HG03520 (cell line): ENCODE data around the gene FHOD3.
"Not testable (repeated sequence)": the region's sequence is repeated elsewhere in the genome, so short reads cannot be mapped to it uniquely, and the experiment has no call there.

Source experiments
- ATAC-seq: cut with Tn5 transposase; IDR thresholded peaks from one replicate; pipeline ENCODE4 v1.9.1; 2021; ENCODE audit warnings: mild to moderate bottlenecking, moderate library complexity; ENCODE audit not compliant: unreplicated experiment

The FHOD3 gene

DNA sequence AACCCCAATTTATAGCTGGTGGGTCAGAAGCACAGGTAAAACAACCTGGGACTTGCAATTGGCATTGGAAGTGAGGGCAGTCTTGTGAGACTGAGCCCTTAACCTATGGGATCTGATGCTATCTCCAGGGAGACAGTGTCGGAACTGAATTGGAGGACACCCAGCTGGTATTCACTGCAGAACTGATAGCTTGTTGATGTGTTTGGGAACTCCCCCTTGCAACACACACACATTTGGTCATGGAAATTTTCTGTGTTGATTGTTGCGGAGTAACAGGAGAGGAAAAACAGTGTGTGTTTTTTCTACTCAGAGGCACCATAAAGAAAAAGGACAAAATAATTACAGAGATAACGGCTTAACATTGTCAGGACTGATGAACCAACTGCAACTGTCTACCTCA, 515.2 kb downstream of the FHOD3 start:
- no peak for ATAC-seq

DNA sequence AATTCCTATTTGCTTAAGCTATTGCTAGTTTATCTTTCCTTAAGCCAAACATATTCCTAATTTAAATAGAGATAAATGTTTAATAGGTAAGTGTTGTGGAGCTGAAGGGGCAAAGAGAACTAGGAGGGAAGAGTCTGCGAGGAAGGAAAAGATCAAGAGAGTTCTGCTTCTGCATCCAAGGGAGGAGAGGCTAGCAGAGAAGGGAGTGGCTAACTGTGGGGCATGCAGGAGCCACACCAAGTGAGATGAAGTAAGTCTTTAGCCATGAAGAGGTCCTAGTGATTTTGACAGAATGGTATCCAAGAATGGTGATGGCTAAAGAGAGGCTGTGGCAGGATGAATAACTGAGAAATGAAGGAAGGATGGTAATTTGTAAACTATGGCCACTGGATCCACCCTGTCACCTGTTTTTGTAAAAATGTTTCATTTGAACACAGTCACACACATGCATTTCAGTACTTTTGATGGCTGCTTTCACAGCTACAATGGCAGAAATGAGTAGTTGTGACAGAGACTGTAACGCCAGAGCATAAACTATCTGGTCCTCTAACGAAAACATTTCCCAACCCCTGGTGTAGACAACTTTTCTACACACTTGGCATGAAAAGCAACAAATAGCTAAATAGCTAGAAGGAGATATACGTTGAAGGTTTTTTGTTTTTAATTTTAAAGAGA, 515.7 kb downstream of the FHOD3 start:
- no peak for ATAC-seq

DNA sequence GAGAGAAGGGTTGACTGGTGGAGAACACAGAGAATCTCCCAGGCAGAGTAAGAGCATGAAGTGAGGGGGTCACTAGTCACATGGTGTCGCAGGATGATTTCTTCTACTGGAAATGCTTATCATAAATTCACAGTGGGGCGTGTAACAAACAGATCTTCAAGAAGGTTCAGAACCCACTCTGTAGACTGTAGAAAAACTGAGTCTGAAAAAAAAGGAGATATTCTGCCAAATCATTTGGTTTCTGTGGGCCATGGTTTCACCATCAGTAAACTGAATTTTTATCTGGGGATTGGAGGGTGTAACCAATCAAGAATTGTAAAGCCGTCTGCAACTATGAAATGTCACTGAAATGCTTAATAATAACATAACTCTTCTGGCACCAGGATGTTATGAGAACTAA, 516.3 kb downstream of the FHOD3 start:
- no peak for ATAC-seq

DNA sequence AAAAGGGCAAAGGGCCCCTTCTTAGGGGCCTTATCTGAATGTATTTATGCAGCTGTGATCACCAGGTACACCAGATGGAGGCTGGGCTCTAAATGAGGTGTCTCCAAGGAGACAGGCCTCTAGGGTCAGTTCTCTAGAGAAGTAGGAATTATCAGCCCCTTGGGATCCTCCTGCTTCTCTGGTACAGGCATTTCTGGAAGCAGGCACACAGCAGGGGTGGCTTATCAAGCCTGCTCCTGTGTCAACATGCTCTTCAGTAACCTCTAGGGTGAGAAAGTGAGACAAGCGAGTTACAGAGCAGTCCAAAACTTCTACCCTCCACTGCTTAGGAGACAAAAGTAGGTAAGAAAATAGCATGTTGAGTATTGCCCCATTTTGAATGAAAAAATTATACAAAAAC, 517.5 kb downstream of the FHOD3 start:
- ATAC-seq, result no peak

DNA sequence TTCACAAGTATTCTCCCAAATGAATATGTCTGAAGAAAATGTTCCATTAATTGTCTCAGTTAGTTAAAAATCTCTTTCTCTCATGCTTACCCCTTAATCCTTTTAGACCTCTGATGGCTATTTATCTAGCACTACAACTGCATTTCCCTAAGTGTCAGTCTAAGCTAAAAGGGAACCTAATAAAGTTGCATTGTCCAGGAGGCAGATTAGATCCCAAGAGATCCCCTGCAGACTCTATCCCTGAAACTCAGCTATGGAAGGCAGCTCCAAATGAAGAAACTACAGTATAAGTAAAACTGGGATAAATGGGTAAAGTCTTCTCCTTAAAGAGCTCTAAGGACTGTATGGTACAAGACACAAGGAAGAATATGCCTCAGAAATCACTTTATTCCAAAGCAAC, 518.6 kb downstream of the FHOD3 start:
- not testable (repeated sequence) for ATAC-seq

DNA sequence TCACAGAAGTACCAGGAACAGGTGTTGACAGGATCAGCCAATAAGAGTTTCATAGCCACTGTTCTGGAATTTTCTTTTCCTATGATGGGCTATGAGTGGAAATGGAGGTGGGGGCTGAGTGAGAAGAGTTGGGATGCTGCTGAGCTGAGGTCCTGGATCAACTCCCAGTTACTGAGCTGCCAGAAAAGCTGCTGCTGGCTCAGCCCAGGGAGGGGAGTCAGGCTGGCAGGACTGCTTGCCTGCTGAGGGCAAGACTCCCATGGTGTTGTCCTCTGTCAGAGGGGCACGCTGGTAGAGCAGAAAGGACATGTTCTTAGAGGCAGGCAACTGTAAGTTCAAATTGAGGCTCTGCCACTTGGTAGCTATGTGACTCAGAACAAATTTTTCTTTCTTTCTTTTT, 519.5 kb downstream of the FHOD3 start:
- no peak for ATAC-seq

DNA sequence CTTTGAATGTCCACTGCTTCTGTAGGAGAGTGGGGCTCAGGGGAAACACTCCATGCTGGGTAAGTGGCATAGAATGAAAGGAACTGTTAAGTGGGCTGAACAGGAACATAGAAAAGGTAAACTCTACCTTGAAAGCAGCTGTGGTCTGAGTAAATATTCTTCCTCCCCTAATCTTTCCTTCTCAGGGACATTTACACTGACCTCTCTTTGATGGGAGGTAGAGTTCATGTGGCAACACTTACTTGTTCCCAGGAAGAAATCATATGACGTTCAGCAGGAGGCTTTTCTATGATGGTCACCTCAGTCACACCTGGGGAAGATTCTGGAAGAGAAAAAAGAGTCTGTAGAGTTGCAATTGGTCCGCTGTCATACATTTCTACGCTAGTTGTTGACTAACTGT, 521.1 kb downstream of the FHOD3 start:
- no peak for ATAC-seq

DNA sequence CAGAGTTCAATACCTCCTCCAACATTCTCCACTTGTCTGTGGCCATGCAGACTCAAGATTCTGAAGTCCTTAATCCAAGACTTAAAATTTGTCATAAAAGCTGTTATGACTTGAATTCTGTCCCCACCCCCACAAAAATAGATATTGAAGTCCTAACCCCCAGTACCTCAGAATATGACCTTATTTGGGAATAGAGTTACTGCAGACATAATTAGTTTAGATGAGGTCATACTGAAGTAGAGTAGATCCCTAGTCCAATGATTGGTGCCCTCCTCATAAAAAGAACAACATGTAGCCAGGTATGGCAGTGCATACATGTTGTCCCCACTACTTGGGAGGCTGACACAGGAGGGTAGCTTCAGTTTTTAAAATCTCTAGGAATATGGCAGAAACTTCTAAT, 522.1 kb downstream of the FHOD3 start:
- no peak for ATAC-seq

DNA sequence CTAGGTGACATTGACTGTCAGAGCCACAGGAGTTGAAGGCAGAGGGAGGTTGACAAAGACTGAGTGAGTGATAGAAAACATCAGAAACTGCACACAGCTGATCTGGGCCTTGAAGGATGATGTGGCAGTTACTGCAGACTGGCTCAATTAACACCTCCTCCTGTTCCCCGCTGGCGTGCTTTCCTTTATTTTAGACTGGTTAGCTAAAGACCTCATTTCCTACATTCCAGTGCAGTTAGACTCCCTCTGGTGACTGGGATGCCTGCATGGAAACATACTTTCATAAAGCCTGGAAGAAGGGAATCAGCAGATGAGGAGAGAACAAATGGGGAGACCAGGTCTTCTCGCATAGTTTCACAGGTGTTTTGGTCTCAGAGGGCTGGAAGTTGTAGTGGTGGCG, 524.2 kb downstream of the FHOD3 start:
- no peak for ATAC-seq

DNA sequence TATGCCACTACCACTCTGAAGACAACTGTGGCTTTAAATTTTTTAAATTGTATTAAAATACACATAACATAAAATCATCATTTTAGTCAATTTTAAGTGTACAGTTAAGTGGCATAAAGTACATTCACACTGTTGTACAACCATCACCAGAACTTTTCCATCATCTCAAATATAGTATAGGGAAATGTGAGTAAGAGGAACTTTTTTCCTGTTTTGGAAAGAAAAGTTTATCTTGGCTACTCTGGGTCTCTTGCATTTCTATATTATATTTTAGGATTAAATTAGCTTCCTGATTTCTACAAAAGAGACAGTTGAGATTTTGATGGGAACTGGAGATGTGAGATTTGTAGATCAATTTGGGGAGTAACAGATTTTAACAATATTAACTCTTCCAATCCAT, 528.0 kb downstream of the FHOD3 start:
- no peak for ATAC-seq

DNA sequence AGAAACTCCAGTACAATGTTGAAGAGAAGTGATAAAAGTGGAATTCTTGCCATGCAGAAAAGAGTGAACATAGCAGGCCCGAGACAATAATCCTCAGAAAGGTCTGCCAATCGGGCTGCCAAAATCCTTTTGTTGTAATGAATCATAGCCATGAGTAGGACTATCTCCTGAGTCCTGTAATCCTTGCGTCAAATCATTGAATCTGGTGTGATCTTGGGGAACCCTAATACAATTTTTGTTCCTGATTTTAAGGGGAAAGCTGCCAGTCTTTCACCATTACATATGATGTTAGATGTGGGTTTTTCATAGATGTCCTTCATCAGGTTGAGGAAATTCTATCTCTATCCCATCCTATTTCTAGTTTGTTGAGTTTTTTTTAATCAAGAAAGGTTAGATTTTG, 529.0 kb downstream of the FHOD3 start:
- ATAC-seq, result no peak

DNA sequence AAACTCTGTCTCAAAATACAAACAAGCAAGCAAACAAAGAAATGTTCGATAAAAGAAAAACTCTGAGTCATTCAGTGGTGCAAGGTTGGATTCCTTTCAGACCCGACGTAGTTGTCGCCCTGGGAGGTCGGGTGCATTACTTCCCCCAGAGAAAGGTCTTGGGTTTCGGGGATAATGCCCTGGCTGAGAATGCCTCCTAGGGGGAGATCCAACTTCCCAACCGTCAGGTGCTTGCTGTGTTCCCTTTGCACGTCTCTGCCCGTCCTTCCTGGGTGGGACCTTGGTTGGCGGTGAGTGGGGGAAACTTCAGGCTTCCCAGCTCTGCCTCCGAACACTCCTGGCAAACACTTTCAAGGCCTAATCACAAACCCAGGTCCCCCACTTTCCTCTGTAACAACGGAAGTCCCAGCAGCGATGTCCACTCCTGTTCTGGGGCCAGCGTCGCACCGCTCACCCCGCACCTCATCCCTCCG, 530.7 kb downstream of the FHOD3 start:
- no peak for ATAC-seq

DNA sequence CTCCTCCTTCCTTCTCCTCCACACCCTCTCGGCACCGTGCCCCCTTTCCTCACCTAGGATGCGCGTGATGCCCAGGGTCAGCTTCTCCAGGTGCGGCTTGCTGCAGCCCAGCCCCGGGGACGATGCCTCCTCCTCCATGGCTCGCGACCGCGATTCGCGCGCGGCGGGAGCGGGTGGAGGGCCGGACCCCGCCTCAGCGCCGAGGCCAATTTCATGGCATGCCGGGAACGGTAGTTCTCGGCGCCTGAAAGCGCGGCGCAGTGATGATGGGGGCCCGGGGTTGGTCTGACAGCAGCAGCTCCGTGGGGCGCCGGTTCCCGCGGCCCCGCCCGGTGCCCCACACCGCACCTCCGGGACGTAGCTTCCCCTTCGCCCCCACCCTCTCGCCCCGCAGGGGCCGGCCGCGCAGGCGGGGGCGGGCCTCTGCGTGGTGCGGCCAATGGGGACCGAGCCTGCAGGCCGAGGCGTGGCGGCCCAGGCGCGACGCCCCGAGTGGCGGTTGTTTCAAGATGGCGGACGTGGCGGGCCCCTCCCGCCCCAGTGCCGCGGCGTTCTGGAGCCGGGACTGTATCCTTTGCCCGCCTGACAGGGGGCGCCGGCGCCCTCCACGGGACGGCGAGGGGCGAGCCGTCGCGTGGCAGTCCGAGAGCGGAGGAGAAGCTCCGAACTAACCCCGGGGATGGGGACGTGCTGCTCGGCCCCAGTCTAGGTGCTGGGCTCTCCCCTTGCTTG, 531.3 kb downstream of the FHOD3 start, which contains the start of the genes KIAA1328 and TPGS2:
Gene KIAA1328, plus strand, starts transcription at position 498 of the 732 bp plus-strand sequence. Its CDS starts 12 bp downstream, at position 510.
Gene TPGS2, minus strand, starts transcription at position 373 of the 732 bp plus-strand sequence. Its CDS starts 235 bp downstream, at position 138.
- ATAC-seq, result peak; percentile 90
